GM04503 (cell line): ENCODE measurements around the gene EPN1.

Source experiments
- DNase-seq: peaks from one replicate; pipeline ENCODE4 v3.0.0-alpha.2; 2012; ENCODE audit warnings: low read depth

EPN1 gene

DNA sequence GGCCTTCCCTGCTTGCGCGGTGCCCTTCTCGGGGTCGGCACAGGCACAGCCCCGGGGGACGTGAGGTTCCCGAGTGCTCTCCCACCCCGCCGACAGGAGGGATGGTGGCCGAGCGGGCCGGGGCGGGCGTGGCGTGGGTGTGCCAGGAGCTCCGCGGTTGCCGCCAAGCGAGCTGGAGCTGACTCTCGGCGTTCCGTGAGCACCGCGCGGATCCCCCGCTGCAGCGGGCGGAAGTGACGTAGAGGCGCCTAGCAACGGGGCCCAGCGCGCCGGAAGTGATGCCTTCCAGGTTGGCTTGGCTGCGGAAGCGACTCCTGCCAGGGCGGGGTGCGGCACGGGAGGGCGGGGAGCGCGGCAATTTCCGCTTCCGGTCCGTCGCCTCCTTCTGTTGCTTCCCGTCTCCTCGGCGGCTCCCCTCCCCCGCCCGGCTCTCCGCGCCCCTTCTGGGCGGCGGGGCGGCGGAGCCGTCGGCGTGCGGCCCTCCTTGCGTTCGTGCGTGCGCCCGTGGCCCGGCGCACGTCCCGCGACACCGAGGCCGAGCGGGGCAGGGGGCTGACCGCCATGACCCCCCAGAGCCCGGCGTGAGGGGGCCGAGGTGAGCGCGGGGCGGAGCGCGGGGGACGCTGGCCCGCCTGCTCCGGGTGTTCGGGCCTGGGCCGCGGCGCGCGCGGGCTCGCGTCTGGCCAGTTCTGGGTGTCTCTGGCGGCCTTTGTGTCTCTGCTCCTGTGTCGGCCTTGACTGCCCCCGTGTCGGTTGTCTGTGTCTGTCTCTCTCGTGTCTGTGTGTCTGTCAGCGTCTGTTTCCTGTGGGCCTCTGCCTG lies at the start of gene EPN1:
EPN1 (plus strand) TSS at position 386 of the 820 bp plus-strand sequence. CDS start 3,402 bp downstream, outside the sequence.
- peak; percentile 62 for DNase-seq

DNA sequence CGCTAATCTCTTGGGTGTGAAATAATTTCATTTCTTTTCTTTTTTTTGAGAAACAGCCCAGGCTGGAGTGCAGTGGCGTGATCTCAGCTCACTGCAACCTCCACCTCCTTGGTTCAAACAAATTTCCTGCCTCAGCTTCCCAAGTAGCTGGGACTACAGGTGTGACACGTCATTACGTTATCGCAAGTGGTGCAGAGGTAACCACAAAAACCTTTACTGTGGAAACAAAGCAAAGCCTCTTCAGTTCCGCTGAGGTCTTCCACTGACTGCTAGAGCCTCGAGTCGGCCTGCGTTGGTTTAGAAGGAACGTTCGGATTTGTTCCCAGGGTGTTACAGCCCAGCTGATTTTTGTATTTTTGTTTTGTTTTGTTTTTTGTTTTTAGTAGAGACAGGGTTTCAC lies 48.7 kb upstream of the EPN1 start:
- DNase-seq: no peak

DNA sequence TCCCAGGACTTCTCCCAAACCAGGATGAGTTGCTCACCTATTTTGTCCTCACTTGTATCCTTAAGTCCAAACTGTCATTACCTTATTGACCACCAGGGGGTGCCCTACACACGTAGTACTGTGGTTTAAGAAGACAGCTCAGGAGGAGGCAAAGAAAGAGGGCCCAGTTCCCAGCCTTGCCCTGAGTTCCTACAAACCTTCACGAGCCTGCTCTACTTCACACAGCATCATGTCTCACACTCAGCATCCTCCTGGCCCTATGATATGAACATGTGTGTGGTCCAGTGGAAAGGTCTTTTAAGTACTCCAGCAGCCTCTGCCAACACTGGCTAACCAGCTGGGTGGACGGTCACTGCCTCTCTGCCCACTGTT lies 42.6 kb upstream of the EPN1 start:
- DNase-seq: no peak

DNA sequence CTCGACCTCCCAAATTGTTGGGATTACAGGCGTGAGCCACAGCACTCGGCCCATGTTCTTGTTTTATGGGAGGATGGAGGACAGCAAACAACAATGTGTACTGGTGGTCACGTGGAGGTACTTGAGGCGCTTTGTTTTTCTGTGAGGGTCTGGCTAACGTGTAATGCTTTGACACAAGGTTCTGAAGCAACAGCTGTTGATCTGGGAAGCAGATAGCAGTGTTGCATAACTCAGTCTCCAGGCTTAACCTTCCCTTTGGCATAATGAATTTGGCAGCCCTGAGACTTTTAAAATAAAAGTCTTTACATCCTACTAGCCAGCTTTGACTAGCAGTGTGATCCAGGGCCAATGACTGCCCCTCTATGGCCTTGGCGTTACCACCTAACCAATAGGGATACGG lies 41.2 kb upstream of the EPN1 start:
- DNase-seq: no peak

DNA sequence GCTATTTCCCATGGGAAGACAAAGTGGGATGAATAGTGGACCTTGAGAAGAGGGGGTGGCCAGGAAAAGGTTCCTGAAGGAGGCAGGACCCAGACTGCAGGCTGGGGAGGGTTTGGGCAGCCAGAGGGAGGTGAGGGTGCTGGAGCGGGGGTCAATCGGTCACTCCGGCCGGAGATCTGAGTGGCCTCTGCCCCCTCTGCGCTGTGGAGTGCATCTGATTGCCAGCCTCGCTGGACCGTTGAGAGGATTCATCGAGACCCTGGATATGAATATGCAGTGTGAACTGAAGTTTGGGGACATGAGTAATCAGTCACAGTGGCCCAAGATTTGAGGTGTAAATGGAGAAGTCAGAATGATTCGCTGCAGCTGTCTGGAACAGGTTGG lies 39.7 kb upstream of the EPN1 start:
- no peak for DNase-seq

DNA sequence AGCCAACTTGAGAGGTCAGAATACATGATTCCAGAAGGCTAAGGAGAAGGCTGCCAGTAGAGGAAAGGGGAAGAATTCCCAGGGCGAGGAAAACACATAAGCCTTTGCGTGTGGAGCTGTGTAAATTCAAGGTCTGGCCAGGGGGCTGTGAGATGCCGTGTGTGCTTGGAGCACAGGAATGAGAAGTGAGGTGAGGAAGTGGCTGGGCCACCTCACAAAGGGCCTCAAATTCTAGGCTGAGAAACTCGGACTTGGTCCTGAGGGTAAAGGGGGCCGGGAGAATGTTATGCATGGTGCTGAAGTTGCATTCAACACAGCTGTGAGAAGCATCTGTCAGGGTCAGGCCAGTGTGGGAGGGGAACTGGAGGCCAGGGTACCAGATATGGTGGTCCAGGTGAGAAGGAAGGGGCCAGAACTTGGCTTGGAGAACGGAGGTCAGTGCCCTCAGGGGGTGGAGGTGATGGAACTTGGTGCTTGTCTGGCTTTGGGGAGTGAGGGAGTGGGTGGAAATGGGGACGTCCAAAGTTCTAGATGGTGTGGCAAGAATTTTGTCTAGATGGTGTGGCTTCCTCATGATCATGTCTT lies 39.1 kb upstream of the EPN1 start:
- no peak for DNase-seq

DNA sequence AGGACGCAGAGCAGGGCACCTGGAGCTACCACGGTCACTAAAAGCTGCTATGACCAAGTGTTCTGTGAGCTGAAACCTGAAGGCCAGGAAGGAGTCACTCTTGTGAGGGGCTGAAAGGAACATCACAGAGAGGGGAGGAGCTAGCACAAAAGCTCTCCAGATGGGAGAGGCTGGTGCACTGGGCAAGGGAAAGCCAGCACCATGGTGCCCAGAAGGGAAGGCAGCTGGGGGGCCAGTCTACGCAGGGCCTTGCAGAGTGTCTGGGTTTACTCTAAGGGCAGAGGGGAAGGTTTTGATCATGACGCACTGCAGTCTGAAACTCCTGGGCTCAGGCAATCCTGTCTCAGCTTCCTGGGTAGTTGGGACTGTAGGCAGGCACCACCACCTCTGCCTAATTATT lies 38.3 kb upstream of the EPN1 start:
- no peak for DNase-seq

DNA sequence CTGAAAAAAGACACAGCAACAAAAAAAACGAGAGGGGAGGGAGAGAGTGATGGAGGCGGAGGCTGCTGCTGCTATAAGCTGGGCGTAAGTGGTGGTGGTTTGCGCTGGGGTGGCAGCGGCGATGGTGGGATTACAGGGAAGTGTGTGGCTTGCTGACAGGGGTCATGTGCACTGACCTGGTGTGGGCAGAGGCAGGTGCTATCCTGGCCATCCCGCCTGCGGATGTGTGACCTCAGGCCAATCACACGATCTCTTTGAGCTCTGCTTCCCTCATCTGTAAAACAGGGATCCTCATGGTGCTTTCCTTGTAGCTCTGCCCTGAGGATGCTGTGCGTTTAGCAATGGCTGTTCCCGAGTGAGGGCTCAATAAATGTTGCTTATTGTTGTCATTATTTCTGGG lies 37.5 kb upstream of the EPN1 start:
- no peak for DNase-seq

DNA sequence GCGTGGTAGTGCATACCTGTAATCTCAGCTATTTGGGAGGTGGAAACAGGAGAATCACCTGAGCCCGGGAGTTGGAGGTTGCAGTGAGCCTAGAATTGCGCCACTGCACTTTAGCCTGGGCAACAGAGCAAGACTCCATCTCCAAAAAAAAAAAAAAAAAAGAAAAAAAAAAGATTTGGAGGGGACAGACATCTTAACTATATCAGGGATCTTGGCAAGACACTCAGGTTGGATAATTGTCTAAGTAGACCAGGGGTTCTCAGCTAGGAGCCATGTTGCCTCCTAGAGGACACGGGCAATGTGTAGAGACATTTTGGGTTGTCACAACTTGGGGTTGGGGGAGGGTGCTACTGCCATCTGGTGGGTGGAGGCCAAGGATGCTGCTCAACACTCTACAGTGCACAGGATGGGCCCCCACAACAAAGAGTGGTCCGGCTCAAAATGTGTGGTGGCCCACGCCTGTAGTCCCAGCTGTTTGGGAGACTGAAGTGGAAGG lies 36.1 kb upstream of the EPN1 start:
- DNase-seq: no peak

DNA sequence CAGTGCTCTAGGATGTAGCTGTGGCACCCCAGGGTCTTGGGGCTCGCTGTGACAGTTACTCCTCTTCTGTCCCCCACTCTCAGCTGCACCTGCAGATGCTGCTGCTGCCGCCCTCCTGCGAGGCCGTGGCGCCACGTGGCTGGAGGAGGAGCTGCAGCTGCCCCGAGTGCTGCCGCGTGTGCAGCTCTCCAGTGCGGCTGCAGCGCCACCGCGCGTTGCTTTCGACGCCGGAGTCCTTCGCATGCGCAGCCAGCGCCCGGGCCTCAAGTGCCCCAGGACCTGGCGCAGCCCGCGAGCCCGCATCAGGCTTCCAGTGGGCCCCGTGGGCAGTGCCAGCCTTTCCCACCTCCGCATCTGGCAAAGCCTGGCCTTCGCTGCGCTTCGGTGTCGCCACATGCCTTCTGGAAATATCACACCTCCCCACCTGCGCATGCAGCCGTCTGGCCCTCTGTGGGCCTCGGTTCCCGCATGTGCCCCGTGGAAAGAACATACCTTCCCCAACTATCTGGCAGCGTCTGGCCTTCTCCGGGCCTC lies 34.9 kb upstream of the EPN1 start:
- DNase-seq: no peak

DNA sequence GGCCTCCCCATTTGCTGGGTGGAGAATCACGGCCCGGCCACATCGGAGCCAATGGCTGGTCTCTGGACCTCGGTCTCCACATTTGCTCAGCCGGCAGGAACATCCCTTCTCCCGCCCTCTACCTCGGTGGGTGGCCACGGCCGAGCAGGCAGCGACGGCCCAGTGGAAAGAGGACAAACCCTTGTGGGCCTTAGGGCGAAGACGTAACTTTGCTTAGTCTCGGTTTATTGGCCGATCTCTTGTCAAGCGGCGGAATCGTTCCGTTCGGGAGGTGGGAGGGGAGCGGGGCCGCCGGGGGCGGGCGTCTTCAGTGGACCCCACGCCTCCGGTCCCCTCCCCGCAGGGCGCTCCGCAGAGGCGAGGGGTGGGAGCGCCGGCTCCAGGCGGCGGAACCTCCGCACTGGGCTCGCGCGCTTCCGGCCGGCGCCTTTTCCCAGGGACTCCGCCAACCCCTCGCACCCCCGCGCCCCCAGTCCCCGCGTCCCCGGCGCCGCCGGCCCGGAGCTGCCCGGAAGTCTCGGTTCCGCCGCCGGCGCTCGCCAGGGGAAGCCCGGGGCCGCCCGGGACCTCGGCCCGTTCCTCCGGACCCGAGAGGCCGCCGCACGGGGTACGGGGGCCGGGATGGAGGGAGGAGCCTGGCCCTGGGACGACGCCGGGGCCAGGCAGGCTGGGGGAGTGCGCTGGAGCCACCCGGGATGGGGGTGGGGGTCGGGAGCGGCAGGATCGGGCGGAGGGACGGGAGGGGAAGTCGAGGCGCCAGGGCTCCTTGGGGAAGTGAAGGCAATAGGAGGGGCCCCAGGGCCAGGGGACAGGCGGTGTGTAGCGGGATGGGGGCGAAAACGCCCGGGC lies 34.2 kb upstream of the EPN1 start, which contains the start of gene ZNF580:
ZNF580 (plus strand) TSS at position 426 of the 849 bp plus-strand sequence. CDS start 1,507 bp downstream, outside the sequence.
- DNase-seq: no peak

DNA sequence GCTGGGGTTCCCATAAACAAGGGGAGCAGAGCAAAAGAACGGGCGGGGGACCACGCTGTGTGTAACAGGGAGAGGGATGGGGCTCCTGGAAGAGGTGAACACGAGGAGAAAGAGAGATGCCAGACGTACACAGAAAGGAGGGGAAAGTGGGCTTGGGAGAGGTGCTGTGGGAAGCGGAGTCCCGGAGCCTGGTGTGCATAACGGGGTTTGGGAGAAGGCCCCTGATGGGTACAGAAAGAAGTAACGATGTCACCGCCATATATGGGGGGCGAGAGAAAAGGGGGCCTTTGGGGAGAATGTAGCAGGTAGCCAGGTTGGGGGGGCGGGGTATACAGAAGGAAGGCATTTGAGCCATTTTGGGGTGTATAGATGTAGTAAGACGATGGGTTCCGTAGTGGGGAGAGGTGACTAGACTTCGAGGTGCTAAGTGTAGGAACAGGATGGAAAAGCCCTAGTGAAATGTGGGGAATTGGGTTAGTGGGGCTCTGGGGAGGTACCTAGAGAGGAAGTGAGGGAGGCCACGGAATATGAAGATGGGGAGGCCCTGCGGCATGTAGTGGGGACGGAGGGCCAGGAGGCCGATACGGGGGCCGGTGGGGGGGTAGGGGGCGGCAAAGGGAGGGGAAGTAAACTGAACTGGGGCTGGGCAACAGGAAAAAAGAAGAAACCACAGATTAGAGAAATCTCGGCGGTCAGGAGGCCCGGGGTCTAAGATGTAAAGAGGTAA lies 33.4 kb upstream of the EPN1 start:
- DNase-seq: no peak

DNA sequence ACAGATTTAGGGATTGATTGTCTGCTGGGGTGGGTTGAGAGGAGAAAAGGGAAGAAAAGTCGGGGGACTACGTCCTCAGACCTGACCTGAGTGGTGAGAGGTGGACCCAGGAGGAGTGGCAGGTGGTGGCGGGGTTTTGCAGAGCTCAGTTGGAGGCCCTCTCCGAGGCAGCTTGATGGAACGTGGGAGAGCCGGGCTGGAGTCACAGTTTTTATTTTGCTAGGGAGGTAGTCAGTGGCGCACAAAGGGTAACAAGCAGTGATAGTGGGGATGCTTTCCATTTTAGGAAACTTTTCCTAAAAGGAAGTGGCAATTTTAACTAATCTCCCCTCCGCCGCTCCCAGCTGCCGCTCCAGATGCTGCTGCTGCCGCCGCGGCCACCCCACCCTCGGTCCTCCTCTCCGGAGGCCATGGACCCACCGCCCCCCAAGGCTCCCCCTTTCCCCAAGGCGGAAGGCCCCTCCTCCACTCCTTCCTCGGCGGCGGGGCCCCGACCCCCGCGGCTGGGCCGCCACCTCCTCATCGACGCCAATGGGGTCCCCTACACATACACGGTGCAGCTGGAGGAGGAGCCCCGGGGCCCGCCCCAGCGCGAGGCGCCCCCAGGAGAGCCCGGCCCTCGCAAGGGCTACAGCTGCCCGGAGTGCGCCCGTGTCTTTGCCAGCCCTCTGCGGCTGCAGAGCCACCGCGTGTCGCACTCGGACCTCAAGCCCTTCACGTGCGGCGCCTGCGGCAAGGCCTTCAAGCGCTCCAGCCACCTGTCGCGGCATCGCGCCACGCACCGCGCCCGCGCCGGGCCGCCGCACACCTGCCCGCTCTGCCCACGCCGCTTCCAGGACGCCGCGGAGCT lies 32.6 kb upstream of the EPN1 start:
- DNase-seq: no peak

DNA sequence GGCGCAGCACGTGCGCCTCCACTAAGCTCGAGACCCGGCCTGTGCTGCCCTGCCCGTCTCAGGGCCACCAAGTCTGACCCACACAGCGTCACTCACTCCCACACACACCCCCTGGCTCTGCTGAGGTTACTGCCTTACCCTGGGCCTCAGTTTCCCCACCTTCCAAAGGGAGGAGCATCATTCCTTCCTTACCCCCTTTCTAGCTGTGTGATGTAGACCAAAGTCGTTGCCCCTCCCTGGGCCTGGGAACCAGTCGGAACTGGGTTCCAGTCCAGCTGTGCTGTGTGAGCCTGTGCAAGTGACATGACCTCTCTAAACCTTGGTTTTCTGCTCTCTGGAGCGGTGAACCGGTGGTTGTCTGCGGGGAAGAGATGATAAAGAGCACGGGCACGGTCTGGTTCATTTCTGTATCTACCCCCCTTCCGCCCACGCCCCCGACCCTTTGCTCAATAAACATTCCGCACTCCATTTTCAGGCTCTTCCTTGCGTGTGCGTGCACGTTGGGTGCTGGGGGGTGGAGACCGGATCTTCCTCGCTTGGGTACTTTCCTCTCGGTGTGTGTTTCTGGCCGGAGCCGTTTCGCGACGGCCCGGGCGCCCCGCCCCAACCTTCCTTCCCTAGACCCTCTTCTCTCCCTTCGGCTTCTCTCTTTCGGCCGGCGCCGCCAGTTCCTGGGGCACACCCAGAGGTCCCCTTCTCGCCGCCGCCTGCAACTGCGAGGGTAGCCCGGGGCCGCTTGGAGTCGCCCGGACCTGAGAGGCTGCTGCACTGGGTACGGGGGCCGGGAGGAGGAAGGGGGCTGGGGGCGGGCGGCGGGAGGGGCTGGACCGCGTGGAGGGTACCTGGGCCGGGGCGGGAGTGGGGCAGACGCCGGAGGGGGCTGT lies 31.8 kb upstream of the EPN1 start, which contains the start of gene ZNF581:
ZNF581 (plus strand) TSS at position 647 of the 884 bp plus-strand sequence. CDS start 923 bp downstream, outside the sequence.
- no peak for DNase-seq

DNA sequence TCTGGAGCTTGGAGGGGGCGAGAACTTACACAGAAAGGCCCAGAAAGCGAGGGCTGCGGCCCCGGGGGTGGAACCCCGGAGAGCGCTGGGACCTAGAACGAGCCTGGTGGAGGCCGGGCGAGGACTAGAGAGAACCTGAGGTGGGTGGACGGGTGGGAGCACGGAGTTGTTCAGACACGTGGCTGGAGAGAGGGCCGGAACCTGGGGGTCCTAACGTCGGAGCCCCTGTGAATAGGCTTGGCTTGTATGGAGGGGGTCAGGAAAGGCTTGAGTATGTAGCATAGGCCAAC lies 31.2 kb upstream of the EPN1 start:
- DNase-seq: no peak

DNA sequence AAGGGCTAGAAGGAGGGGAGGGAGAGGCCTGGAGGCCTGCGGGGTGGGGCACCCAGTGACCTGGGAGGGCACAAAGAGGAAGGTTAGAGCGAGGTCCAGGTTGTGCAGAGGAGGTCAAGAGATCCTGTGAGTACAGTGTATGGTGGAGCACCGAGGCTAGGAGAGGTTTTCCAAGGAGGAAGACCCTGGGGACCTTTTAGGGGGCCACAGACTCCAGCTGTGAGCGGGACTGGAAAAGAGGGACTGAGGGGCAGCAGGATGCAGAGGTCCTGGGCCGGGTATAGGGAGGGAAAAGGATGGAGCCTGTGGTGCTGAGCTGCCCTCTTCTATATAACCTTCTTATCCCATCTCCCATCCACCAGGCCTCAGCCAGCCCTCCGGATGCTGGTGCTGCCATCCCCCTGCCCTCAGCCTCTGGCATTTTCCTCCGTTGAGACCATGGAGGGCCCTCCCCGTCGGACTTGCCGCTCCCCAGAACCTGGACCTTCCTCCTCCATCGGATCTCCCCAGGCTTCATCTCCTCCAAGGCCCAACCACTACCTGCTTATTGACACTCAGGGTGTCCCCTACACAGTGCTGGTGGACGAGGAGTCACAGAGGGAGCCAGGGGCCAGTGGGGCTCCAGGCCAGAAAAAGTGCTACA lies 30.7 kb upstream of the EPN1 start:
- DNase-seq: no peak

DNA sequence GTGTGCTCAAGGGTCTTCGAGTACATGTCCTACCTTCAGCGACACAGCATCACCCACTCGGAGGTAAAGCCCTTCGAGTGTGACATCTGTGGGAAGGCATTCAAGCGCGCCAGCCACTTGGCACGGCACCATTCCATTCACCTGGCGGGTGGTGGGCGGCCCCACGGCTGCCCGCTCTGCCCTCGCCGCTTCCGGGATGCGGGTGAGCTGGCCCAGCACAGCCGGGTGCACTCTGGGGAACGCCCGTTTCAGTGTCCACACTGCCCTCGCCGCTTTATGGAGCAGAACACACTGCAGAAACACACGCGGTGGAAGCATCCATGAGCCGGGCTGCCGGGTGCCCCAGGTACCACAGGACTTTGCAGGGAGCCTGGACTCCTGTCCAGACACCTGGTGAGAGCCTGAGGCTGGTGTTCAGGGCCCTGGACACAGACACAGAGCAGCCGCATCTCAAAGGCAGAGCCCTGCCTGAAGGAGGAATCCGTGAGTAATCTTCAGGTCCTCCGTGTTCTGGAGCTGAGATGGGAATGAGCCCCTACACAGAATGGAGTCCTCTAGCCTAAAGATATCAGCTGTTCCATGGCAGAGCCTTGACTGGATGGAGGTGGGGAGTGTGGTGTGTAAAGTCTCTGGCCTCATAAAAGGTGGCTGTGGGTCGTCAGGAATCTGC lies 30.0 kb upstream of the EPN1 start:
- DNase-seq: no peak

DNA sequence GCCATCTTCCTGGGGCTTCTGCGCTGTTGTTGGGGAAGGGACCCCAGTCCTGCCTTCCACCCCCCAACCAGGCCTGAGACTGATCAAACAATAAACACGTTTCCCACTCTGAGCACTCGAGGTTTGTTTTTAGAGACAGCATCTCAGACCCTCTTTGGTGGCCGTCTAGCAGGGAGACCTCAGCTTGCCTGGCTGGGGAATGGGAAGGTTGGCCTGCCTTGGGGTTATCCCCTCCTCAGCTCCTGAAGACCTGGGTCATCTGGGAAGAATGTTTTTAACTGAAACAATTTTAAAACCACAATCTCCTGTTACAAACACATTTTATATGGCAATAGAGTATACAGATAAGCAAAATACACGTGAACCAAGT lies 29.5 kb upstream of the EPN1 start:
- no peak for DNase-seq
